KMS-11 (cell line): ENCODE data around the gene MTHFR.

Experiments used
- H2AFZ ChIP-seq: fragments of 200-600 bp; sonication (generic); 2 replicates; pipeline ENCODE4 v1.6.1; 2016; ENCODE audit warnings: antibody characterized with exemption, mixed run types, low read depth
- H3K27ac ChIP-seq: fragments of 200-600 bp; sonication (generic); 2 replicates; pipeline ENCODE4 v1.6.1; 2016; ENCODE audit warnings: mild to moderate bottlenecking, mixed run types
- H3K27me3 ChIP-seq: fragments of 200-600 bp; sonication (generic); 2 replicates; pipeline ENCODE4 v1.6.1; 2017; ENCODE audit warnings: mild to moderate bottlenecking, low read depth, mixed run types, moderate library complexity; ENCODE audit not compliant: insufficient read depth
- H3K36me3 ChIP-seq: fragments of 200-600 bp; sonication (generic); 2 replicates; pipeline ENCODE4 v1.6.1; 2017; ENCODE audit warnings: mild to moderate bottlenecking, mixed run types; ENCODE audit not compliant: insufficient read depth
- H3K4me1 ChIP-seq: fragments of 200-600 bp; sonication (generic); 2 replicates; pipeline ENCODE4 v1.6.1; 2016; ENCODE audit warnings: mild to moderate bottlenecking, low read depth, mixed run types; ENCODE audit not compliant: poor library complexity, severe bottlenecking
- H3K4me2 ChIP-seq: fragments of 200-600 bp; sonication (generic); 2 replicates; pipeline ENCODE4 v1.7.0; 2016; ENCODE audit warnings: mild to moderate bottlenecking, mixed run types
- H3K4me3 ChIP-seq: fragments of 200-600 bp; sonication (generic); IDR thresholded peaks from 2 replicates; pipeline ENCODE4 v1.6.1; 2017; ENCODE audit warnings: low read depth, low read length, mixed read lengths; ENCODE audit not compliant: insufficient read depth
- H3K79me2 ChIP-seq: fragments of 200-600 bp; sonication (generic); 2 replicates; pipeline ENCODE4 v1.6.1; 2016; ENCODE audit warnings: low read depth, mixed run types; ENCODE audit not compliant: insufficient read depth
- H3K9ac ChIP-seq: fragments of 200-600 bp; sonication (generic); 2 replicates; pipeline ENCODE4 v1.6.1; 2016; ENCODE audit warnings: mild to moderate bottlenecking, mixed run types
- H4K20me1 ChIP-seq: fragments of 200-600 bp; sonication (generic); 2 replicates; pipeline ENCODE4 v1.6.1; 2016; ENCODE audit warnings: mild to moderate bottlenecking, mixed run types; ENCODE audit not compliant: insufficient read depth
- TF ChIP-seq, protein P1 (sequence below): fragments of 200-600 bp; sonication (generic); conservative IDR thresholded peaks from 2 replicates; pipeline ENCODE4 v1.6.1; 2017; ENCODE audit warnings: low read depth, mild to moderate bottlenecking, antibody characterized with exemption, low read length, moderate library complexity, mixed read lengths

Gene MTHFR

DNA sequence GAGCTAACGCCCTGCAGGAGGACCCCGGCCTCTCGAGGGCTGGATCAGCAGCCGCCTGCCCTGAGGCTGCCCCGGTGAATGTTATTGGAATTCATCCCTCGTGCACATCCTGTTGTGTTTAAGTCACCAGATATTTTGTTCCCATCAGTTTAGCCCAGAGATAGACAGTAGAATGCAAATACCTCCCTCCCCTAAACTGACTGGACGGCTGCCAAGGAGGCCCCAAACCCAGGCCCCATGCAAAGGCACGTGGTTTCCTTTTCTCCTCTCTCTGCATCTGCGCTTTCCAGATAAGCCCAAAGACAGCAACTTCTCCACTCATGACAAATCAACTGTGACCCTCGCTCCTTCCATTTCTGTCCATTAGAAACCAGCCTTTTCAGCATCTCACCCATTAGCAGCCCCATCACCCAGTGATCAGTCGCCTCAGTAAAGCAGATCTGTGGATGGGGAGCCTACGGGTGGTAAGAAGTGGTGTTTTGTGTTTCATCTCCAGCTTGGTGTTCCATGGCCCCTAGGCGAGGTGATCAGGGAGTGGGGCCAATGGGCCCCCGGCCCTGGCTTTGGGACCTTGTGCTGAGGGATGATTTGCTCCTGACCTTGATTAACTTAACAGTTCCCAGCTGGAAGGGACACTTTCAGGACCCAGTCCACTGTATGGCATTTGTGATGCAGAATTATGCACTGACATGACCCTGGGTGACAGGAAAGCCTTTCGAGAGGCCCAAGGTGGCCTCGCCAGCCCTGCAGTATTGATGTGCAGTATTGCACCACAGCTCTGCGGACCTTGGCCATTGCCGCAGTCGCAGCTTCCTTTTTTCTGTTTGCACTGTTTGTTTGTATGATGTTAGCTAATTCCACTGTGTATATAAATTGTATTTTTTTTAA is 36.6 kb upstream of the MTHFR start:
- Histone ChIP-seq H3K9ac (no peak overlapping the region), H3K4me3 (no peak overlapping the region), H3K27me3 (no peaks in the 10 kb centered on the region; the same call in 1 of the 2 replicates), H4K20me1 (no peaks in the 10 kb centered on the region), H3K4me2 (no peak overlapping the region), H3K4me1 (peaks cover 6% of the 10 kb centered on the region), H2AFZ (no peak overlapping the region), H3K79me2 (no peaks in the 10 kb centered on the region), H3K36me3 (no peaks in the 10 kb centered on the region), H3K27ac (no peak overlapping the region)
- TF ChIP-seq, protein P1, sequence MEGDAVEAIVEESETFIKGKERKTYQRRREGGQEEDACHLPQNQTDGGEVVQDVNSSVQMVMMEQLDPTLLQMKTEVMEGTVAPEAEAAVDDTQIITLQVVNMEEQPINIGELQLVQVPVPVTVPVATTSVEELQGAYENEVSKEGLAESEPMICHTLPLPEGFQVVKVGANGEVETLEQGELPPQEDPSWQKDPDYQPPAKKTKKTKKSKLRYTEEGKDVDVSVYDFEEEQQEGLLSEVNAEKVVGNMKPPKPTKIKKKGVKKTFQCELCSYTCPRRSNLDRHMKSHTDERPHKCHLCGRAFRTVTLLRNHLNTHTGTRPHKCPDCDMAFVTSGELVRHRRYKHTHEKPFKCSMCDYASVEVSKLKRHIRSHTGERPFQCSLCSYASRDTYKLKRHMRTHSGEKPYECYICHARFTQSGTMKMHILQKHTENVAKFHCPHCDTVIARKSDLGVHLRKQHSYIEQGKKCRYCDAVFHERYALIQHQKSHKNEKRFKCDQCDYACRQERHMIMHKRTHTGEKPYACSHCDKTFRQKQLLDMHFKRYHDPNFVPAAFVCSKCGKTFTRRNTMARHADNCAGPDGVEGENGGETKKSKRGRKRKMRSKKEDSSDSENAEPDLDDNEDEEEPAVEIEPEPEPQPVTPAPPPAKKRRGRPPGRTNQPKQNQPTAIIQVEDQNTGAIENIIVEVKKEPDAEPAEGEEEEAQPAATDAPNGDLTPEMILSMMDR, result no peak

DNA sequence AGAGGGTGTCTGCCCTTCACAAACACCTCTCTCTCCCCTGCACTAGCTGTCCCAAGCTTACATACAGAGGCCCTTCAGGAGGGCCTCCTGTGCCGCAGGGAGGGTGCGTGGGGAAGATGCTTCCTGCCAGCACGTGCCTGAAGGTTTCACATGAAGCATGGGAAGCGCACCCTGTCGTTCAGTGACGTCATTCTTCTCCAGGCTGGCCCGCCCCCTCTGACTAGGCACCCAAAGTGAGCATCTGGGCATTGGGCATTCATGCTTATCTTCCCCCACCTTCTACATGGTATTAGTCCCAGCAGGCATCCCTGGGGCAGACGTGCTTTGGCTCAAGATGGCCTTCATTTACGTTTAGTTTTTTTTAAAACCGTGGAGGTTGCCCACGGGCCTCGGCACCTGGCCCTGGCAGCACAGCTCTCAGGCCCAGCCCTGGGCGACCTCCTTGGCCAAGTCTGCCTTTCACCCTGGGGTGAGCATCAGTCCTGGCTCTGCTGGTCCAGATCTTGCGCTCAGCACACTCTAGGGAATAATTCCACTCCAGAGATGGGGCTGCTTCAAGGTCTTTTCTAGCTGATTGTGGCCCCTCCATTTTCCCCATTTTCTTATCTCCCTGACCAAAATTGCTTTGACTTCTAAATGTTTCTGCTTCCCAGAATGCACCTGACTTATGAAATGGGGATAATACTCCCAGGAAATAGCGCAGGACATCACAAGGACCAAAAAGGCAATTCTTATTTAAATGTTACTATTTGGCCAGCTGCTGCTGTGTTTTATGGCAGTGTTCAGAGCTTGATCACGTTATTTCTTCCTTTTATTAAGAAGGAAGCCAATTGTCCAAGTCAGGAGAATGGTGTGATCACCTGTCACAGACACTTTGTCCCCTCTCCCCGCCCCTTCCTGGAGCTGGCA is 35.7 kb upstream of the MTHFR start:
- Histone ChIP-seq H3K9ac (no peak overlapping the region), H3K27me3 (no peaks in the 10 kb centered on the region), H3K79me2 (no peaks in the 10 kb centered on the region), H3K4me2 (no peak overlapping the region), H2AFZ (no peak overlapping the region), H4K20me1 (no peaks in the 10 kb centered on the region), H3K4me1 (peaks cover 6% of the 10 kb centered on the region), H3K36me3 (no peaks in the 10 kb centered on the region), H3K4me3 (no peak overlapping the region), H3K27ac (no peak overlapping the region)
- TF ChIP-seq, protein P1, result no peak

DNA sequence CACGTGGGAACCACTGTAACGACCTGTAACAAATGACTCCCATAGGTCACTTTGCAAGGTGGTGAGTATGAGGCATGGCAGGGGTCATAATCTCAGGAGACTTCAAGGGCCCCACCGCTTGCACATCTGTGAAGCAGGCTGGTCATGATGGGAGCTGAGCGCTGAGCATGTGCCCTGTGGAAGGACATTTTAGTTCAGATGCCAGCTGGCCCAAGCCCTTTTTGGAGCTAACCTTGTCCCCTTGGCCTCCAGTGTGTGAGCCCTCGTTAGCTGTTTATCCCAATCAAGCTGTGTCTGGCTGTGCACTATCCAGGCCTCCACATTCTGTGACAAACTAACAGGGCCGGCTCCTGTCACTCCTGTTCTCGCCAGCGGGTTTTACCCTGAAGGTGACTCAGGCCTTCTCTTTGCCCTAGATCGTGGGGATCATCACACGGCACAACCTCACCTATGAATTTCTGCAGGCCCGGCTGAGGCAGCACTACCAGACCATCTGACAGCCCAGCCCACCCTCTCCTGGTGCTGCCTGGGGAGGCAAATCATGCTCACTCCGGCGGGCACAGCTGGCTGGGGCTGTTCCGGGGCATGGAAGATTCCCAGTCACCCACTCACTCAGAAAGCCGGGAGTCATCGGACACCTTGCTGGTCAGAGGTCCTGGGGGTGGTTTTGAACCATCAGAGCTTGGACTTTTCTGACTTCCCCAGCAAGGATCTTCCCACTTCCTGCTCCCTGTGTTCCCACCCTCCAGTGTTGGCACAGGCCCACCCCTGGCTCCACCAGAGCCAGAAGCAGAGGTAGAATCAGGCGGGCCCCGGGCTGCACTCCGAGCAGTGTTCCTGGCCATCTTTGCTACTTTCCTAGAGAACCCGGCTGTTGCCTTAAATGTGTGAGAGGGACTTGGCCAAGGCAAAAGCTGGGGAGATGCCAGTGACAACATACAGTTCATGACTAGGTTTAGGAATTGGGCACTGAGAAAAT is 34.3 kb upstream of the MTHFR start:
- TF ChIP-seq, protein P1, result no peak
- Histone ChIP-seq H3K9ac (no peak overlapping the region), H3K4me2 (no peak overlapping the region), H3K79me2 (no peaks in the 10 kb centered on the region), H2AFZ (no peak overlapping the region), H3K27me3 (no peaks in the 10 kb centered on the region), H3K36me3 (no peaks in the 10 kb centered on the region), H3K4me1 (peaks cover 6% of the 10 kb centered on the region), H3K4me3 (no peak overlapping the region), H4K20me1 (no peaks in the 10 kb centered on the region), H3K27ac (no peak overlapping the region)
